Hepatocyte (in vitro differentiated cells): Measurements from ENCODE around the gene CAMK2N2. TPM values are rescaled to one million over a fixed set of nuclear protein-coding genes. Genes with fewer than 3 reads are reported as not detected.

ENCODE experiments used
- microRNA counts: library from miRNA; unstranded; fragments of <30 nt; microRNA quantifications from one replicate; lab custom pipeline; 2017
- microRNA-seq: library from miRNA; unstranded; fragments of <30 nt; microRNA quantifications from one replicate; pipeline ENCODE4, GENCODE V29; 2017
- polyA plus RNA-seq: library from polyadenylated mRNA; unstranded; fragments of >200 nt; fragmentation: Nextera tagmentation; extraction: Ambion mirVana; gene quantifications from 2 replicates; pipeline ENCODE4 v1.2.1, GENCODE V29; 2016
- small RNA-seq: library from RNA; depleted of rRNA; stranded (forward); fragments of <200 nt; gene quantifications from one replicate; pipeline ENCODE3, GENCODE V24; 2014
- total RNA-seq: library from RNA; depleted of rRNA; stranded (reverse); fragments of >200 nt; gene quantifications from 2 replicates; pipeline ENCODE4 v1.2.3, GENCODE V29; 2014

CAMK2N2 gene
- total and polyA plus RNA-seq, 2 experiments from 2014 or later, result 0.11 TPM; not detected in 1

MicroRNAs within 50 kb of the gene (microRNA counts, 767-probe panel; counts per million panel counts)
- microRNA hsa-miR-1224-3p (lab: Ali Mortazavi, UCI) (not detected), microRNA hsa-miR-1224-5p (lab: Ali Mortazavi, UCI) (not detected)

Small RNA genes lying within 50 kb of the gene (microRNA-seq; reads per million reads assigned to microRNA genes)
- 38.9 reads per million, percentile 49 among the genes with 10 or more reads in this experiment for gene MIR1224

Small RNA genes lying within 50 kb of the gene (small RNA-seq; reads per million reads assigned to genes)
- gene MIR1224, result 0.59 reads per million, percentile 48 among the genes with 10 or more reads in this experiment

Other genes with a start within 250 kb of the CAMK2N2 start
- 27.1 and 27.8 TPM in 2 replicates for gene ABCC5, start 243.7 kb downstream of the CAMK2N2 start, total RNA-seq
- 36.5 and 41.4 TPM in 2 replicates for gene ABCC5, start 243.7 kb downstream of the CAMK2N2 start, polyA plus RNA-seq
- not detected in 2 replicates for gene HTR3D, start 229.8 kb downstream of the CAMK2N2 start, total RNA-seq
- not detected in 2 replicates for gene HTR3D, start 229.8 kb downstream of the CAMK2N2 start, polyA plus RNA-seq
- not detected in 2 replicates for gene HTR3C, start 208.5 kb downstream of the CAMK2N2 start, total RNA-seq
- gene HTR3C, start 208.5 kb downstream of the CAMK2N2 start, polyA plus RNA-seq, result not detected in 2 replicates
- not detected in 2 replicates for gene HTR3E, start 164.5 kb downstream of the CAMK2N2 start, total RNA-seq
- gene HTR3E, start 164.5 kb downstream of the CAMK2N2 start, polyA plus RNA-seq, result not detected in 2 replicates
- gene EIF2B5, start 126.2 kb downstream of the CAMK2N2 start, total RNA-seq, result 34.6 and 35.0 TPM in 2 replicates
- 35.6 and 41.0 TPM in 2 replicates for gene EIF2B5, start 126.2 kb downstream of the CAMK2N2 start, polyA plus RNA-seq
- gene DVL3, start 106.2 kb downstream of the CAMK2N2 start, total RNA-seq, result 45.9 and 49.1 TPM in 2 replicates
- 121 and 154 TPM in 2 replicates for gene DVL3, start 106.2 kb downstream of the CAMK2N2 start, polyA plus RNA-seq
- 222 and 243 TPM in 2 replicates for gene AP2M1, start 86.7 kb downstream of the CAMK2N2 start, total RNA-seq
- 389 and 436 TPM in 2 replicates for gene AP2M1, start 86.7 kb downstream of the CAMK2N2 start, polyA plus RNA-seq
- gene ABCF3, start 75.4 kb downstream of the CAMK2N2 start, total RNA-seq, result 31.6 and 33.1 TPM in 2 replicates
- 62.7 and 68.8 TPM in 2 replicates for gene ABCF3, start 75.4 kb downstream of the CAMK2N2 start, polyA plus RNA-seq
- 0.40 and 3.2 TPM in 2 replicates for gene VWA5B2, start 32.0 kb downstream of the CAMK2N2 start, total RNA-seq
- 1.0 and 1.5 TPM in 2 replicates for gene VWA5B2, start 32.0 kb downstream of the CAMK2N2 start, polyA plus RNA-seq
- 52.3 and 68.9 TPM in 2 replicates for gene ALG3, start 12.6 kb downstream of the CAMK2N2 start, total RNA-seq
- 120 and 122 TPM in 2 replicates for gene ALG3, start 12.6 kb downstream of the CAMK2N2 start, polyA plus RNA-seq
- 8.4 and 9.8 TPM in 2 replicates for gene EEF1AKMT4, start 11.9 kb downstream of the CAMK2N2 start, total RNA-seq
- 13.5 and 16.5 TPM in 2 replicates for gene EEF1AKMT4, start 11.9 kb downstream of the CAMK2N2 start, polyA plus RNA-seq
- not detected in 2 replicates for gene ECE2, start 14.5 kb upstream of the CAMK2N2 start, total RNA-seq
- not detected in 2 replicates for gene ECE2, start 14.5 kb upstream of the CAMK2N2 start, polyA plus RNA-seq
- gene PSMD2, start 37.7 kb upstream of the CAMK2N2 start, total RNA-seq, result 221 and 232 TPM in 2 replicates
- gene PSMD2, start 37.7 kb upstream of the CAMK2N2 start, polyA plus RNA-seq, result 241 and 268 TPM in 2 replicates
- gene EIF4G1, start 53.1 kb upstream of the CAMK2N2 start, total RNA-seq, result 206 and 254 TPM in 2 replicates
- 200 and 204 TPM in 2 replicates for gene EIF4G1, start 53.1 kb upstream of the CAMK2N2 start, polyA plus RNA-seq
- gene FAM131A, start 76.0 kb upstream of the CAMK2N2 start, total RNA-seq, result 12.6 and 17.7 TPM in 2 replicates
- 10.2 and 12.2 TPM in 2 replicates for gene FAM131A, start 76.0 kb upstream of the CAMK2N2 start, polyA plus RNA-seq
- 11.8 and 12.3 TPM in 2 replicates for gene CLCN2, start 100.1 kb upstream of the CAMK2N2 start, total RNA-seq
- gene CLCN2, start 100.1 kb upstream of the CAMK2N2 start, polyA plus RNA-seq, result 11.9 and 12.8 TPM in 2 replicates
- gene POLR2H, start 100.2 kb upstream of the CAMK2N2 start, total RNA-seq, result 125 and 126 TPM in 2 replicates
- 95.1 and 106 TPM in 2 replicates for gene POLR2H, start 100.2 kb upstream of the CAMK2N2 start, polyA plus RNA-seq
- gene THPO, start 116.7 kb upstream of the CAMK2N2 start, total RNA-seq, result 1.5 and 1.8 TPM in 2 replicates
- gene THPO, start 116.7 kb upstream of the CAMK2N2 start, polyA plus RNA-seq, result 4.0 and 5.2 TPM in 2 replicates
- gene CHRD, start 118.5 kb upstream of the CAMK2N2 start, total RNA-seq, result 13.6 and 15.0 TPM in 2 replicates
- 13.3 and 16.1 TPM in 2 replicates for gene CHRD, start 118.5 kb upstream of the CAMK2N2 start, polyA plus RNA-seq